Left ventricle myocardium inferior (tissue), 1 donor: ENCODE results near the gene TSPAN4. TPM values are rescaled to one million over a fixed set of nuclear protein-coding genes. Genes with fewer than 3 reads are reported as not detected.

Source experiments
- DNase-seq: peaks from one replicate; pipeline ENCODE4 v3.0.0-alpha.2; 2020
- H3K27ac ChIP-seq: fragments of 200-600 bp; replicated peaks from 2 replicates; pipeline ENCODE4 v1.8.0; 2021
- H3K27me3 ChIP-seq: fragments of 200-600 bp; 2 replicates; pipeline ENCODE4 v1.8.0; 2021; ENCODE audit warnings: low read depth
- H3K36me3 ChIP-seq: fragments of 200-600 bp; 2 replicates; pipeline ENCODE4 v1.8.0; 2021
- H3K4me1 ChIP-seq: fragments of 200-600 bp; 2 replicates; pipeline ENCODE4 v1.8.0; 2021
- H3K4me3 ChIP-seq: fragments of 200-600 bp; 2 replicates; pipeline ENCODE4 v1.8.0; 2021; ENCODE audit warnings: mild to moderate bottlenecking, moderate library complexity
- H3K9me3 ChIP-seq: fragments of 200-600 bp; replicated peaks from 2 replicates; pipeline ENCODE4 v1.8.0; 2021
- CTCF ChIP-seq: fragments of 200-600 bp; IDR thresholded peaks from 2 replicates; pipeline ENCODE4 v1.8.0; 2021; ENCODE audit warnings: antibody characterized with exemption, mild to moderate bottlenecking, borderline replicate concordance
- intact Hi-C: fragments of 100-400 bp; cut with micrococcal nuclease; formaldehyde crosslinking; loops from one replicate; pipeline ENCODE4 v1.11.0; 2022
- long read RNA-seq: library from polyadenylated mRNA; unstranded; transcript quantifications from one replicate; pipeline ENCODE4 v2.0.0, GENCODE V29; 2021
- total RNA-seq: library from RNA; stranded (reverse); fragmentation: NEBNext Ultra II Directional; extraction: Animal tissue kit (Norgen Biotek cat#: 25700); gene quantifications from one replicate; pipeline ENCODE4 v1.2.1, GENCODE V29; 2021
- donor health status: DM: no; HTN: yes; CAD: no; lungs with severe emphysema.

The TSPAN4 gene, protein sequence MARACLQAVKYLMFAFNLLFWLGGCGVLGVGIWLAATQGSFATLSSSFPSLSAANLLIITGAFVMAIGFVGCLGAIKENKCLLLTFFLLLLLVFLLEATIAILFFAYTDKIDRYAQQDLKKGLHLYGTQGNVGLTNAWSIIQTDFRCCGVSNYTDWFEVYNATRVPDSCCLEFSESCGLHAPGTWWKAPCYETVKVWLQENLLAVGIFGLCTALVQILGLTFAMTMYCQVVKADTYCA
- total RNA-seq, result 33.0 TPM
- long read RNA-seq, transcript TSPAN4-203 (9 exons, 1,423 nt), result major isoform, 19 of 48 reads
- long read RNA-seq, partial matches to known transcripts, result 8 of 48 reads
- long read RNA-seq, other reads (novel, unspliced or antisense), result 13 of 48 reads

- no peak for TF ChIP-seq CTCF
- intact Hi-C loops, result no loop called here
- peak; percentile 93 for DNase-seq
- Histone ChIP-seq H3K9me3 (no peaks in the 10 kb centered on the region), H3K4me1 (peaks cover 97% of the 10 kb centered on the region), H3K27ac (peak within 1 kb of the TSS; percentile 97), H3K27me3 (no peaks in the 10 kb centered on the region), H3K36me3 (peaks cover 32% of the 10 kb centered on the region), H3K4me3 (peak within 1 kb of the TSS; percentile 97)
Measured at GRCh38 chr11:842370-843002, at the start of gene TSPAN4, which contains the start of gene POLR2L. Gene TSPAN4, plus strand, starts transcription at chr11:842852. Its CDS starts 7,453 bp downstream, at chr11:850305. Gene POLR2L, minus strand, starts transcription at chr11:842529. Its CDS starts 21 bp downstream, at chr11:842508.

DNA sequence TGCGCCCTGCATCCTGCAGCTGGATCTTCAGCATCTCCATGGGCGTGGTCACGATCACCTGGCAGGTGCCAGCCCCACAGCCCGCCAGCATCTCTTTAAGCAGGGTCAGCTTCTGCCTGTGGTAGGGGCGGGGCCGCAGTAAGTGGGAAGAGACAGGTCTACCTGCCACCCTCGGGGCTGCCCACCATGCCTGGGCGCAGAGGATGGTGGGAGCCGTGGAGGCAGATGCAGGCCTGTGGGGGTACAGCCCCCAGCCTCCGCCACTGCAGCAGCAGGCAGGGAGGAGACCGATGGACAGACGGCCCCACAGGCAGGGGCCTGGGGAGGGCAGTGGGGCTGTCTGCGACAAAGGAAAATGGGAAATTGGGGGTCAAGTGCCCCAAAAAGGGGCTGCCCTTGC lies 49.8 kb upstream of the TSPAN4 start:
- Histone ChIP-seq H3K4me3 (no peak overlapping the region), H3K27me3 (peaks cover 36% of the 10 kb centered on the region), H3K4me1 (peaks cover 42% of the 10 kb centered on the region), H3K27ac (no peak overlapping the region), H3K9me3 (no peaks in the 10 kb centered on the region), H3K36me3 (peaks cover 10% of the 10 kb centered on the region)
- intact Hi-C loops, result no loop called here
- TF ChIP-seq CTCF, result no peak
- DNase-seq, result no peak

- Histone ChIP-seq H3K9me3 (no peaks in the 10 kb centered on the region), H3K27me3 (peaks cover 29% of the 10 kb centered on the region), H3K36me3 (peaks cover 10% of the 10 kb centered on the region), H3K4me1 (peaks cover 47% of the 10 kb centered on the region), H3K4me3 (no peak overlapping the region), H3K27ac (no peak overlapping the region)
- intact Hi-C loops, result no loop called here
- no peak for DNase-seq
- TF ChIP-seq CTCF, result no peak
Measured at GRCh38 chr11:793556-793955, 49.1 kb upstream of the TSPAN4 start.

- TF ChIP-seq CTCF, result no peak
- intact Hi-C loops, result no loop called here
- Histone ChIP-seq H3K4me3 (no peak overlapping the region), H3K27ac (no peak overlapping the region), H3K9me3 (no peaks in the 10 kb centered on the region), H3K4me1 (peaks cover 49% of the 10 kb centered on the region), H3K27me3 (peaks cover 22% of the 10 kb centered on the region), H3K36me3 (peaks cover 10% of the 10 kb centered on the region)
- DNase-seq, result no peak
Measured at GRCh38 chr11:794013-794765, 48.5 kb upstream of the TSPAN4 start.
